Endothelial cell (in vitro differentiated cells): ENCODE data around the gene CLCN2. TPM values are rescaled to one million over a fixed set of nuclear protein-coding genes. Genes with fewer than 3 reads are reported as not detected.

ENCODE experiments used
- DNase-seq: peaks from one replicate; pipeline ENCODE4 v3.0.0; 2021; ENCODE audit warnings: low spot score
- H3K27ac Mint-ChIP-seq: one replicate; pipeline ENCODE4 v1.8.0; 2021; ENCODE audit warnings: mixed read lengths, inconsistent platforms; ENCODE audit not compliant: unreplicated experiment
- H3K27me3 Mint-ChIP-seq: one replicate; pipeline ENCODE4 v1.8.0; 2021; ENCODE audit warnings: mild to moderate bottlenecking, moderate library complexity, mixed read lengths, inconsistent platforms; ENCODE audit not compliant: unreplicated experiment
- H3K36me3 Mint-ChIP-seq: one replicate; pipeline ENCODE4 v1.8.0; 2021; ENCODE audit warnings: mild to moderate bottlenecking, low read depth, mixed read lengths, inconsistent platforms; ENCODE audit not compliant: unreplicated experiment
- H3K4me1 Mint-ChIP-seq: one replicate; pipeline ENCODE4 v1.8.0; 2021; ENCODE audit warnings: mild to moderate bottlenecking, mixed read lengths, inconsistent platforms; ENCODE audit not compliant: unreplicated experiment
- H3K4me3 Mint-ChIP-seq: one replicate; pipeline ENCODE4 v1.8.0; 2021; ENCODE audit warnings: mild to moderate bottlenecking, mixed read lengths, inconsistent platforms; ENCODE audit not compliant: unreplicated experiment
- H3K9me3 Mint-ChIP-seq: one replicate; pipeline ENCODE4 v1.8.0; 2021; ENCODE audit warnings: mixed read lengths, inconsistent platforms; ENCODE audit not compliant: unreplicated experiment
- CTCF ChIP-seq: fragments of 200-600 bp; sonication (generic); IDR thresholded peaks from one replicate; pipeline ENCODE4 v1.5.0; 2021; ENCODE audit warnings: antibody characterized with exemption; ENCODE audit not compliant: unreplicated experiment
- total RNA-seq: library from RNA; stranded (reverse); fragmentation: NEBNext Ultra II Directional; extraction: Animal tissue kit (Norgen Biotek cat#: 25700); gene quantifications from one replicate; pipeline ENCODE4 v1.2.1, GENCODE V29; 2021; ENCODE audit not compliant: unreplicated experiment

The CLCN2 gene
- total RNA-seq, 1 donor from 2014 or later: 6.3 TPM

GRCh38 chr3:184384856-184385422 is 23.5 kb upstream of the CLCN2 start:
- TF ChIP-seq CTCF: no peak
- no peak overlapping the region for H3K27ac Mint-ChIP-seq
- H3K36me3 Mint-ChIP-seq: no peaks in the 10 kb centered on the region
- peaks cover 28% of the 10 kb centered on the region for H3K27me3 Mint-ChIP-seq
- no peaks in the 10 kb centered on the region for H3K9me3 Mint-ChIP-seq
- no peak for DNase-seq
- no peak overlapping the region for H3K4me3 Mint-ChIP-seq
- H3K4me1 Mint-ChIP-seq: no peaks in the 10 kb centered on the region

GRCh38 chr3:184384342-184384741 is 22.9 kb upstream of the CLCN2 start:
- DNase-seq: no peak
- Mint-ChIP-seq H3K27me3 (peaks cover 29% of the 10 kb centered on the region), H3K4me3 (no peak overlapping the region), H3K4me1 (peaks cover under 1% of the 10 kb centered on the region), H3K27ac (no peak overlapping the region), H3K9me3 (no peaks in the 10 kb centered on the region), H3K36me3 (no peaks in the 10 kb centered on the region)
- TF ChIP-seq CTCF: no peak

GRCh38 chr3:184383033-184383740 is 21.8 kb upstream of the CLCN2 start:
- Mint-ChIP-seq H3K4me3 (no peak overlapping the region), H3K27ac (no peak overlapping the region), H3K36me3 (no peaks in the 10 kb centered on the region), H3K4me1 (peaks cover 11% of the 10 kb centered on the region), H3K27me3 (peaks cover 31% of the 10 kb centered on the region), H3K9me3 (no peaks in the 10 kb centered on the region)
- no peak for DNase-seq
- TF ChIP-seq CTCF: no peak

- no peaks in the 10 kb centered on the region for H3K9me3 Mint-ChIP-seq
- H3K27me3 Mint-ChIP-seq: peaks cover 30% of the 10 kb centered on the region
- H3K27ac Mint-ChIP-seq: no peak overlapping the region
- TF ChIP-seq CTCF: no peak
- no peaks in the 10 kb centered on the region for H3K36me3 Mint-ChIP-seq
- peaks cover 15% of the 10 kb centered on the region for H3K4me1 Mint-ChIP-seq
- no peak overlapping the region for H3K4me3 Mint-ChIP-seq
- DNase-seq: no peak
These were observed 21.1 kb upstream of the CLCN2 start for GRCh38 chr3:184382326-184383032.
